GM10248 (cell line): Measurements from ENCODE around the gene ACSS2.

Source experiments
- CTCF ChIA-PET: fragments of 300-600 bp; sonication (Branson Sonifier 250); formaldehyde crosslinking; extraction: SDS; loops from one replicate; lab custom pipeline; 2021; ENCODE audit warnings: antibody characterized with exemption; lab: Yijun Ruan, JAX
- POLR2A ChIA-PET: fragments of 350-650 bp; sonication (Branson Sonifier 250); formaldehyde crosslinking; extraction: SDS; loops from one replicate; lab custom pipeline; 2020; ENCODE audit warnings: antibody characterized with exemption; lab: Yijun Ruan, JAX
- DNase-seq: peaks from one replicate; pipeline ENCODE4 v3.0.0; 2012; ENCODE audit errors: extremely low spot score
- CTCF ChIP-seq: IDR thresholded peaks from 2 replicates; pipeline ENCODE4 v1.5.1; 2012; ENCODE audit warnings: mild to moderate bottlenecking, low read depth; ENCODE audit errors: extremely low read depth, missing control alignments, control extremely low read depth

The ACSS2 gene

GRCh38 chr20:34974246-34974645 is 97.8 kb downstream of the ACSS2 start:
- ChIA-PET POLR2A (no interaction called here), CTCF (no interaction called here)
- TF ChIP-seq CTCF: no peak
- DNase-seq: no peak

GRCh38 chr20:34976286-34976685 is 99.9 kb downstream of the ACSS2 start:
- ChIA-PET CTCF (no interaction called here), POLR2A (no interaction called here)
- DNase-seq: no peak
- TF ChIP-seq CTCF: no peak
